ENCODE results near the gene TAS2R3. TPM values are rescaled to one million over a fixed set of nuclear protein-coding genes. Genes with fewer than 3 reads are reported as not detected.
"Not testable (repeated sequence)": the region's sequence is repeated elsewhere in the genome, so short reads cannot be mapped to it uniquely, and the experiment has no call there.

TAS2R3 gene
- total RNA-seq, 1 experiment from 2014 or later, result 0.49 TPM

DNA sequence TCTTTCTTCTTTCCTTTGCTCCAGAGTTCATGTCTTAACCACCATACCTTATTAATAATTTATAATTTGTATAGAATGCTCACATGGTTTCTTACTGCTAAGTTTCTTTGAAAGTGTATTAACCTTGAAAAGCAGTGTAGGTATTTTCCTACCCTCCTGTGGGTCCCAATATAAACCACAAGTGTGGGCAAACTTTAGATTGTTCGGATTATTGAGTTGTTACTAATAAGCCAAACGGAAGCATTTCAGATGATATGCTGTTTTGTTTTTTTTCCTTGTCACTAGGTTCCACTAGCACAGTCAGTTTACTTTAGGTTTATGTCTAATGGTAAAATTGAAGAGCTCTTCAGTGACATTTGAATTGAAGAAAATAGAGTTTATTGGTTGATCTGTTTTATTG is 15.5 kb upstream of the TAS2R3 start:
- no TSS peak for BruUV-seq (replicated peaks)
- no peak overlapping the region for H3K4me3 ChIP-seq (ENCODE audit: low read depth in 2 of 2, low read length in 2 of 2)

GRCh38 chr7:141751904-141752303 is 12.0 kb upstream of the TAS2R3 start:
- in situ Hi-C loops (cut with HindIII; ENCODE audit: low pct_unique_long_range_greater_than_20kb, low sequenced_read_pairs); H3K27ac ChIP-seq (ENCODE audit: low read length); DNase-seq (ENCODE audit: low read depth, low spot score); CTCF ChIA-PET; H3K4me3 ChIP-seq (ENCODE audit: low read depth in 2 of 2, low read length in 2 of 2); BruUV-seq (replicated peaks); ATAC-seq; intact Hi-C loops (cut with micrococcal nuclease; ENCODE audit: unreplicated experiment); H3K27me3 ChIP-seq (ENCODE audit: control insufficient read depth, insufficient read depth, low read length); POLR2A ChIA-PET; H3K4me1 ChIP-seq (ENCODE audit: control insufficient read depth, insufficient read depth, low read length): not testable (repeated sequence)
- peaks cover 36% of the 10 kb centered on the region for H3K36me3 ChIP-seq (ENCODE audit: control insufficient read depth, insufficient read depth, low read length)
- H3K9me3 ChIP-seq (ENCODE audit: control insufficient read depth, insufficient read depth, low read depth, low read length), result peaks cover 23% of the 10 kb centered on the region

More for the DNA sequence above, 15.5 kb upstream of the TAS2R3 start:
- ChIA-PET POLR2A (interaction anchor here (0.6 kb wide), 1 partner anchor 14 kb away, joined by 3 read pairs; no protein-coding TSS in a partner anchor), CTCF (no interaction called here)
- Histone ChIP-seq H3K4me1 (ENCODE audit: control insufficient read depth, insufficient read depth, low read length) (no peaks in the 10 kb centered on the region), H3K36me3 (ENCODE audit: control insufficient read depth, insufficient read depth, low read length) (peaks cover 60% of the 10 kb centered on the region), H3K27me3 (ENCODE audit: control insufficient read depth, insufficient read depth, low read length) (no peaks in the 10 kb centered on the region), H3K27ac (ENCODE audit: low read length) (no peak overlapping the region), H3K9me3 (ENCODE audit: control insufficient read depth, insufficient read depth, low read depth, low read length) (peaks cover 23% of the 10 kb centered on the region)
- in situ Hi-C loops (cut with HindIII; ENCODE audit: low pct_unique_long_range_greater_than_20kb, low sequenced_read_pairs), result no loop called here
- no peak for ATAC-seq
- TF ChIP-seq SIN3A (IDR thresholded peaks at IDR 0.05; ENCODE audit: borderline replicate concordance, insufficient read depth, low read depth, low read length), result no peak
- no peak for TF ChIP-seq TCF7L2 (IDR thresholded peaks at IDR 0.05; ENCODE audit: low read depth, low read length)
- TF ChIP-seq, protein P1, sequence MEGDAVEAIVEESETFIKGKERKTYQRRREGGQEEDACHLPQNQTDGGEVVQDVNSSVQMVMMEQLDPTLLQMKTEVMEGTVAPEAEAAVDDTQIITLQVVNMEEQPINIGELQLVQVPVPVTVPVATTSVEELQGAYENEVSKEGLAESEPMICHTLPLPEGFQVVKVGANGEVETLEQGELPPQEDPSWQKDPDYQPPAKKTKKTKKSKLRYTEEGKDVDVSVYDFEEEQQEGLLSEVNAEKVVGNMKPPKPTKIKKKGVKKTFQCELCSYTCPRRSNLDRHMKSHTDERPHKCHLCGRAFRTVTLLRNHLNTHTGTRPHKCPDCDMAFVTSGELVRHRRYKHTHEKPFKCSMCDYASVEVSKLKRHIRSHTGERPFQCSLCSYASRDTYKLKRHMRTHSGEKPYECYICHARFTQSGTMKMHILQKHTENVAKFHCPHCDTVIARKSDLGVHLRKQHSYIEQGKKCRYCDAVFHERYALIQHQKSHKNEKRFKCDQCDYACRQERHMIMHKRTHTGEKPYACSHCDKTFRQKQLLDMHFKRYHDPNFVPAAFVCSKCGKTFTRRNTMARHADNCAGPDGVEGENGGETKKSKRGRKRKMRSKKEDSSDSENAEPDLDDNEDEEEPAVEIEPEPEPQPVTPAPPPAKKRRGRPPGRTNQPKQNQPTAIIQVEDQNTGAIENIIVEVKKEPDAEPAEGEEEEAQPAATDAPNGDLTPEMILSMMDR (IDR thresholded peaks at IDR 0.05), result no peak
- TF ChIP-seq REST (IDR thresholded peaks at IDR 0.05; ENCODE audit: insufficient read depth in 1 of 2, low read depth in 2 of 2, low read length in 1 of 2), result no peak
- TF ChIP-seq POLR2AphosphoS5 (IDR thresholded peaks at IDR 0.05; ENCODE audit: low read depth, low read length), result no peak
- DNase-seq (ENCODE audit: low read depth, low spot score), result no peak
- intact Hi-C loops (cut with micrococcal nuclease; ENCODE audit: unreplicated experiment), result no loop called here

GRCh38 chr7:141752634-141753033 is 11.3 kb upstream of the TAS2R3 start:
- Histone ChIP-seq H3K9me3 (ENCODE audit: control insufficient read depth, insufficient read depth, low read depth, low read length) (peaks cover 23% of the 10 kb centered on the region), H3K4me3 (ENCODE audit: low read depth in 2 of 2, low read length in 2 of 2) (no peak overlapping the region), H3K27ac (ENCODE audit: low read length) (no peak overlapping the region), H3K4me1 (ENCODE audit: control insufficient read depth, insufficient read depth, low read length) (no peaks in the 10 kb centered on the region), H3K36me3 (ENCODE audit: control insufficient read depth, insufficient read depth, low read length) (peaks cover 33% of the 10 kb centered on the region), H3K27me3 (ENCODE audit: control insufficient read depth, insufficient read depth, low read length) (no peaks in the 10 kb centered on the region)
- ChIA-PET POLR2A (no interaction called here), CTCF (no interaction called here)
- ATAC-seq (no peak), DNase-seq (ENCODE audit: low read depth, low spot score) (no peak)
- in situ Hi-C loops (cut with HindIII; ENCODE audit: low pct_unique_long_range_greater_than_20kb, low sequenced_read_pairs), result no loop called here
- TF ChIP-seq POLR2AphosphoS5 (IDR thresholded peaks at IDR 0.05; ENCODE audit: low read depth, low read length), result no peak
- TF ChIP-seq, protein P1 (IDR thresholded peaks at IDR 0.05), result peak; percentile 66
- intact Hi-C loops (cut with micrococcal nuclease; ENCODE audit: unreplicated experiment), result no loop called here
- BruUV-seq (replicated peaks), result no TSS peak

Measured in Panc1 (cell line).